K562 (cell line): Measurements from ENCODE around the gene NUP98. TPM values are rescaled to one million over a fixed set of nuclear protein-coding genes. Genes with fewer than 3 reads are reported as not detected.

Experiments used
- CBX8 ChIP-seq: fragments of 200-600 bp; sonication (generic); IDR thresholded peaks from 2 replicates; pipeline ENCODE4 v1.6.1; 2012; ENCODE audit warnings: borderline replicate concordance, mixed run types, low read depth, mild to moderate bottlenecking, moderate library complexity, mixed read lengths, low read length, control low read depth, inconsistent platforms; ENCODE audit not compliant: poor library complexity, severe bottlenecking; ENCODE audit errors: extremely low read depth
- FOSL1 ChIP-seq: fragments of 200-800 bp; sonication (Bioruptor generic); conservative IDR thresholded peaks from 2 replicates; pipeline ENCODE4 v1.6.1; 2016; ENCODE audit warnings: missing genetic modification characterization, missing compliant biosample characterization
- HDGF ChIP-seq: fragments of 450-650 bp; IDR thresholded peaks from 2 replicates; pipeline ENCODE4 v1.6.1; 2016
- KDM5B ChIP-seq: fragments of 200-600 bp; sonication (generic); IDR thresholded peaks from 2 replicates; pipeline ENCODE4 v1.6.1; 2012; ENCODE audit warnings: low read depth, mild to moderate bottlenecking, moderate library complexity, low read length, control low read depth, inconsistent platforms; ENCODE audit not compliant: insufficient replicate concordance
- KLF1 ChIP-seq: fragments of 450-650 bp; IDR thresholded peaks from 2 replicates; pipeline ENCODE4 v1.6.1; 2016; ENCODE audit warnings: missing genetic modification characterization, missing compliant biosample characterization
- PHB2 ChIP-seq: fragments of 450-650 bp; IDR thresholded peaks from 2 replicates; pipeline ENCODE4 v1.6.1; 2017; ENCODE audit warnings: low read depth
- POLR2A ChIP-seq: fragments of 450-650 bp; conservative IDR thresholded peaks from 2 replicates; pipeline ENCODE4 v1.6.1; 2016
- POLR3A ChIP-seq: IDR thresholded peaks from 2 replicates; pipeline ENCODE4 v1.6.1; 2011; ENCODE audit warnings: borderline replicate concordance, mild to moderate bottlenecking, moderate library complexity; ENCODE audit not compliant: insufficient read length, insufficient read depth; ENCODE audit errors: extremely low read depth
- RBM17 ChIP-seq: fragments of 200-400 bp; formaldehyde crosslinking; IDR thresholded peaks from 2 replicates; pipeline ENCODE4 v1.6.1; 2017; ENCODE audit warnings: low read depth, mild to moderate bottlenecking, low read length, borderline replicate concordance
- SETDB1 ChIP-seq: IDR thresholded peaks from one replicate; pipeline ENCODE4 v1.6.1; 2012; ENCODE audit warnings: low read length, control low read depth, inconsistent platforms
- TOE1 ChIP-seq, 2 experiments: fragments of 450-650 bp in 1 of 2; sonication (generic) in 1 of 2; formaldehyde crosslinking in 1 of 2; IDR thresholded peaks; 2 replicates each; pipeline versions ENCODE4 v1.7.1 to v1.8.0; 2016 to 2022; ENCODE audit warnings: borderline replicate concordance in 2 of 2, mild to moderate bottlenecking in 2 of 2, antibody characterized with exemption in 1 of 2, inconsistent platforms in 1 of 2, low read depth in 1 of 2, missing genetic modification reagents in 1 of 2, moderate library complexity in 1 of 2
- ZNF282 ChIP-seq: sonication (generic); formaldehyde crosslinking; IDR thresholded peaks from 2 replicates; pipeline ENCODE4 v1.8.1; 2023; ENCODE audit warnings: missing genetic modification reagents
- ZNF318 ChIP-seq, 2 experiments: fragments of 450-650 bp; IDR thresholded peaks; 2 replicates each; pipeline ENCODE4 v1.6.1; 2016; ENCODE audit warnings: mild to moderate bottlenecking in 2 of 2, borderline replicate concordance in 1 of 2, low read depth in 1 of 2, moderate library complexity in 1 of 2
- ZNF347 ChIP-seq: fragments of 450-650 bp; formaldehyde crosslinking; IDR thresholded peaks from 2 replicates; pipeline ENCODE4 v1.4.0; 2020; ENCODE audit warnings: low read depth, mild to moderate bottlenecking, moderate library complexity
- ZNF384 ChIP-seq: IDR thresholded peaks from 2 replicates; pipeline ENCODE4 v1.6.1; 2012; ENCODE audit warnings: low read depth, low read length, improper control_type of control experiment
- ZNF740 ChIP-seq, 3 experiments: fragments of 200-800 bp in 1 of 3; sonication (Bioruptor generic) in 1 of 3; sonication (generic) in 1 of 3; formaldehyde crosslinking in 1 of 3; IDR thresholded peaks; 2 replicates each; pipeline versions ENCODE4 v1.6.1 to v1.8.0; 2016 to 2022; ENCODE audit warnings: mild to moderate bottlenecking in 2 of 3, missing compliant biosample characterization in 2 of 3, missing genetic modification characterization in 2 of 3, missing genetic modification reagents in 1 of 3
- polyA plus RNA-seq, 8 experiments: library from polyadenylated mRNA; depleted of rRNA in 4 of 8; stranded (reverse) in 5 of 8; unstranded in 3 of 8; fragments of >200 nt; fragmentation: Nextera tagmentation in 2 of 8; fragmentation: Illumina TruSeq in 1 of 8; extraction: Ambion mirVana in 2 of 8; extraction: Trizol in 1 of 8; gene quantifications; 2 replicates each; pipeline versions ENCODE4 v1.2.1 to v1.2.3, GENCODE V29; 2011 to 2014; ENCODE audit warnings: inconsistent platforms in 1 of 8, missing spikeins in 1 of 8
- total RNA-seq, 7 experiments: library from RNA; depleted of rRNA in 6 of 7; stranded (reverse); fragments of >200 nt in 6 of 7; fragmentation: Illumina TruSeq in 2 of 7; extraction: Trizol in 2 of 7; gene quantifications; 2 replicates each; pipeline versions ENCODE4 v1.2.1 to v1.2.3, GENCODE V29; 2011 to 2021; ENCODE audit warnings: low replicate concordance in 1 of 7

The NUP98 gene
- total and polyA plus RNA-seq, 9 of the 15 experiments (the other 6 are each of a cell fraction or from before 2014, with no cell fraction given) = 45.1 to 196 (median 130) TPM

- TF ChIP-seq ZNF740 (CRISPR knock-in tag; IDR thresholded peaks at IDR 0.05) (no peak), ZNF740 (tag; IDR thresholded peaks at IDR 0.05) (no peak), HDGF (no peak), FOSL1 (tag) (no peak), ZNF347 (CRISPR knock-in tag) (no peak), PHB2 (no peak), RBM17 (no peak), KDM5B (peak; percentile 18), TOE1 (IDR thresholded peaks at IDR 0.05; ENCODE audit: borderline replicate concordance) (0 out of 2 replicates have a peak, but pooled peaks have one; percentile 22), TOE1 (CRISPR knock-in tag; IDR thresholded peaks at IDR 0.05; ENCODE audit: borderline replicate concordance, low read depth) (no peak), SETDB1 (no peak), ZNF318 (IDR thresholded peaks at IDR 0.05; ENCODE audit: borderline replicate concordance in 1 of 2, low read depth in 1 of 2) (no peak), CBX8 (no peak), POLR2A (no peak), KLF1 (tag) (0 out of 2 replicates have a peak, but pooled peaks have one; percentile 34), ZNF282 (no peak), ZNF384 (no peak), POLR3A (no peak)
Observed at GRCh38 chr11:3796801-3797328, 489 bp downstream of the NUP98 start (continued).
